HEK293T (cell line): ENCODE data around the gene MECP2.
A peak's percentile ranks its signal among the peaks of the same experiment; 100 is the strongest.

Experiments used
- CTCF ChIA-PET: fragments of 350-600 bp; formaldehyde crosslinking; extraction: SDS; loops from one replicate; lab custom pipeline; 2021; ENCODE audit warnings: antibody characterized with exemption, inconsistent platforms; lab: Yijun Ruan, JAX
- POLR2A ChIA-PET: fragments of 350-600 bp; formaldehyde crosslinking; extraction: SDS; loops from one replicate; lab custom pipeline; 2020; ENCODE audit warnings: antibody characterized with exemption, inconsistent platforms; lab: Yijun Ruan, JAX
- DNase-seq: peaks from one replicate; pipeline ENCODE4 v3.0.0; 2012; ENCODE audit warnings: mixed read lengths; ENCODE audit errors: extremely low spot score
- ARNT ChIP-seq: fragments of 450-650 bp; IDR thresholded peaks from 2 replicates; pipeline ENCODE4 v1.6.1; 2017; ENCODE audit warnings: mild to moderate bottlenecking
- BHLHE40 ChIP-seq: fragments of 450-650 bp; IDR thresholded peaks from 2 replicates; pipeline ENCODE4 v1.6.1; 2016; ENCODE audit warnings: mild to moderate bottlenecking, moderate library complexity, borderline replicate concordance
- CTBP1 ChIP-seq: fragments of 450-650 bp; IDR thresholded peaks from 2 replicates; pipeline ENCODE4 v1.6.1; 2016; ENCODE audit warnings: borderline replicate concordance
- ELF4 ChIP-seq: fragments of 450-650 bp; IDR thresholded peaks from 2 replicates; pipeline ENCODE4 v1.6.1; 2017; ENCODE audit warnings: antibody characterized with exemption
- FOXA1 ChIP-seq: fragments of 450-650 bp; IDR thresholded peaks from 2 replicates; pipeline ENCODE4 v1.6.1; 2016; ENCODE audit warnings: mild to moderate bottlenecking
- FOXK2 ChIP-seq: fragments of 450-650 bp; IDR thresholded peaks from 2 replicates; pipeline ENCODE4 v1.6.1; 2016; ENCODE audit warnings: mild to moderate bottlenecking
- FOXM1 ChIP-seq: fragments of 450-650 bp; IDR thresholded peaks from 2 replicates; pipeline ENCODE4 v1.6.1; 2017; ENCODE audit warnings: mild to moderate bottlenecking, borderline replicate concordance
- HDGF ChIP-seq: fragments of 450-650 bp; IDR thresholded peaks from 2 replicates; pipeline ENCODE4 v1.6.1; 2017; ENCODE audit warnings: antibody characterized with exemption, borderline replicate concordance
- L3MBTL2 ChIP-seq: fragments of 450-650 bp; conservative IDR thresholded peaks from 2 replicates; pipeline ENCODE4 v1.6.1; 2016; ENCODE audit warnings: mild to moderate bottlenecking
- LEF1 ChIP-seq: fragments of 450-650 bp; IDR thresholded peaks from 2 replicates; pipeline ENCODE4 v1.6.1; 2017; ENCODE audit warnings: mild to moderate bottlenecking, borderline replicate concordance
- NFRKB ChIP-seq: fragments of 450-650 bp; IDR thresholded peaks from 2 replicates; pipeline ENCODE4 v1.6.1; 2016; ENCODE audit warnings: mild to moderate bottlenecking, moderate library complexity
- PKNOX1 ChIP-seq: fragments of 450-650 bp; IDR thresholded peaks from 2 replicates; pipeline ENCODE4 v1.6.1; 2016
- SP1 ChIP-seq: fragments of 450-650 bp; IDR thresholded peaks from 2 replicates; pipeline ENCODE4 v1.6.1; 2017
- SUZ12 ChIP-seq: fragments of 450-650 bp; IDR thresholded peaks from 2 replicates; pipeline ENCODE4 v1.6.1; 2016; ENCODE audit warnings: mild to moderate bottlenecking
- TARDBP ChIP-seq: fragments of 450-650 bp; IDR thresholded peaks from 2 replicates; pipeline ENCODE4 v1.6.1; 2016
- ZNF384 ChIP-seq: fragments of 450-650 bp; IDR thresholded peaks from 2 replicates; pipeline ENCODE4 v1.6.1; 2016

The MECP2 gene

GRCh38 chrX:154113729-154114128 is 16.2 kb upstream of the MECP2 start:
- ChIA-PET POLR2A (interaction anchor here (0.8 kb wide), 1 partner anchor 9 kb away, joined by 3 read pairs; no protein-coding TSS in a partner anchor), CTCF (no interaction called here)
- TF ChIP-seq TARDBP, result no peak
- TF ChIP-seq ARNT, result no peak
- TF ChIP-seq SUZ12, result no peak
- no peak for TF ChIP-seq FOXK2
- TF ChIP-seq SP1, result no peak
- TF ChIP-seq PKNOX1, result no peak
- no peak for TF ChIP-seq ZNF384
- TF ChIP-seq NFRKB, result no peak
- TF ChIP-seq FOXA1, result no peak
- no peak for TF ChIP-seq ELF4
- no peak for TF ChIP-seq CTBP1
- no peak for TF ChIP-seq LEF1
- no peak for TF ChIP-seq HDGF
- no peak for DNase-seq

GRCh38 chrX:154098551-154098950 is 1.0 kb upstream of the MECP2 start:
- ChIA-PET CTCF (interaction anchor here (0.5 kb wide), 1 partner anchor 376 kb away, joined by 3 read pairs; no protein-coding TSS in a partner anchor), POLR2A (interaction anchor here (1.1 to 1.5 kb wide), 2 partner anchors 8 to 13 kb away, joined by 3 to 4 read pairs; no protein-coding TSS in a partner anchor)
- TF ChIP-seq HDGF (no peak), NFRKB (no peak), SP1 (no peak), ZNF384 (no peak), FOXM1 (no peak), FOXA1 (no peak), SUZ12 (no peak), ELF4 (no peak), ARNT (no peak)
- no peak for DNase-seq

GRCh38 chrX:154097003-154097588 is 421 bp downstream of the MECP2 start:
- POLR2A ChIA-PET, result interaction anchor here (0.6 to 1.9 kb wide), 8 partner anchors 9 to 126 kb away, joined by 3 to 6 read pairs (median 3); partner anchors contain the start of gene HCFC1
- TF ChIP-seq PKNOX1, result no peak
- TF ChIP-seq FOXA1, result no peak
- no peak for TF ChIP-seq HDGF
- no peak for TF ChIP-seq LEF1
- no peak for TF ChIP-seq ZNF384
- TF ChIP-seq ELF4, result no peak
- TF ChIP-seq L3MBTL2, result no peak
- TF ChIP-seq TARDBP, result no peak
- CTCF ChIA-PET, result no interaction called here
- DNase-seq, result peak; percentile 87

- DNase-seq, result no peak
- CTCF ChIA-PET, result no interaction called here
- TF ChIP-seq LEF1 (no peak), NFRKB (no peak), TARDBP (no peak), ZNF384 (no peak), FOXA1 (no peak), ARNT (no peak), SUZ12 (no peak), BHLHE40 (no peak), FOXK2 (no peak), FOXM1 (no peak), ELF4 (no peak), L3MBTL2 (no peak), HDGF (no peak), CTBP1 (no peak), SP1 (no peak), PKNOX1 (no peak)
- POLR2A ChIA-PET, result interaction anchor here (0.8 to 1.9 kb wide), 5 partner anchors 13 to 125 kb away, joined by 3 to 6 read pairs (median 4); partner anchors contain the start of gene HCFC1
Measured at GRCh38 chrX:154096140-154097002, 1.1 kb downstream of the MECP2 start.

- no peak for DNase-seq
- ChIA-PET POLR2A (interaction anchor here (1.3 kb wide), 1 partner anchor 42 kb away, joined by 3 read pairs; no protein-coding TSS in a partner anchor), CTCF (no interaction called here)
- TF ChIP-seq SUZ12, result no peak
- TF ChIP-seq ARNT, result no peak
- TF ChIP-seq L3MBTL2, result no peak
- TF ChIP-seq BHLHE40, result no peak
- no peak for TF ChIP-seq ELF4
- no peak for TF ChIP-seq NFRKB
Measured at GRCh38 chrX:154094833-154095232, 2.7 kb downstream of the MECP2 start.

- POLR2A ChIA-PET, result no interaction called here
- no peak for TF ChIP-seq L3MBTL2
- TF ChIP-seq NFRKB, result no peak
- TF ChIP-seq ZNF384, result 0 out of 2 replicates have a peak, but pooled peaks have one; percentile 0
- CTCF ChIA-PET, result no interaction called here
- DNase-seq, result no peak
Measured at GRCh38 chrX:154093965-154094364, 3.6 kb downstream of the MECP2 start.
